Activated T-helper 1 cell treated with anti-CD3 and anti-CD28 coated beads, Interleukin-2, amount 50 U/mL, for 16 hours (primary cell): ENCODE data around the gene FSHR.

Experiments used
- DNase-seq, 2 donors: peaks; one replicate each; pipeline ENCODE4 v3.0.0-alpha.2; 2020; ENCODE audit warnings: low read depth in 1 of 2, low spot score in 1 of 2

The FSHR gene

GRCh38 chr2:49154140-49154539 is at the start of gene FSHR:
TSS of gene FSHR (minus strand) at chr2:49154515. CDS start at chr2:49154417, 98 bp downstream.
- no peak for DNase-seq

- no peak for DNase-seq
Observed at GRCh38 chr2:49199266-49199665, 45.0 kb upstream of the FSHR start.

DNA sequence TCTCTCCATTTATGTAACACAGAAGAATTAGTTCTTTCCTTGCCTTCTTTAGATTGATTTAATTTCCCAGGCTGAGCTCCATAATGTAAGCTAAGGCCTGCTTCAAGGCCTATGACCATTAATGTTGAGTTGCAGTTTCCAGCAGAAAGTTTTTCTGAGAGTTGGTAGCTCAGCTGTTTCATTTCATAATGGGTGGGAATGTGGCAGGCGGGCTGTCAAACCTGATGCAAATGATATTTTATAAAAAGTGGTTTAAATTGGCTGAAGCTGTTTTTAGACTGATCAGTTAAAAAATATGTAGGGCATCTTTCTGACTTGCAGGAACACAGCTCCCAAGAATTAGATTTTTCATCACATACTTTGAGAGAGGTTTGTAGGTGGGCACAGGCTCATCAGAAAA is 40.4 kb upstream of the FSHR start:
- DNase-seq = no peak

DNA sequence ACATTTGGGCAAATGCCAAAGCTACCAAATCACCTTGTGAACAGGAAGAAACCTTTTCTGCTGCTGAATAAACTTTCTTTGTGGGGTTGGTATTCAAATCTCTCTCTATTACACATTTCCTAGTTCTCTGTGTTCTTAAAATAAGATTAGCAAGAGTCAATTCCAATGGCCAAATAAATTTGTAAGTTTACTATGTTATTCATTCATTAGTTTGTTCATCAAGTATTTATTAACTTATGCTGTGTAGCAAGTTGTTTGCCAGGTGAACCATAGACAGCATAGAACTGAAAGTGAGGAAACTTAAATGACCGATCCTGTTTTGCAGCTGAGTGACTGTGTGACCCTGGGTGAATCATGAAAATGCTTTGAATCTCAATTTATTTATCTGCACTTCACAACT is 37.7 kb upstream of the FSHR start:
- no peak for DNase-seq

DNA sequence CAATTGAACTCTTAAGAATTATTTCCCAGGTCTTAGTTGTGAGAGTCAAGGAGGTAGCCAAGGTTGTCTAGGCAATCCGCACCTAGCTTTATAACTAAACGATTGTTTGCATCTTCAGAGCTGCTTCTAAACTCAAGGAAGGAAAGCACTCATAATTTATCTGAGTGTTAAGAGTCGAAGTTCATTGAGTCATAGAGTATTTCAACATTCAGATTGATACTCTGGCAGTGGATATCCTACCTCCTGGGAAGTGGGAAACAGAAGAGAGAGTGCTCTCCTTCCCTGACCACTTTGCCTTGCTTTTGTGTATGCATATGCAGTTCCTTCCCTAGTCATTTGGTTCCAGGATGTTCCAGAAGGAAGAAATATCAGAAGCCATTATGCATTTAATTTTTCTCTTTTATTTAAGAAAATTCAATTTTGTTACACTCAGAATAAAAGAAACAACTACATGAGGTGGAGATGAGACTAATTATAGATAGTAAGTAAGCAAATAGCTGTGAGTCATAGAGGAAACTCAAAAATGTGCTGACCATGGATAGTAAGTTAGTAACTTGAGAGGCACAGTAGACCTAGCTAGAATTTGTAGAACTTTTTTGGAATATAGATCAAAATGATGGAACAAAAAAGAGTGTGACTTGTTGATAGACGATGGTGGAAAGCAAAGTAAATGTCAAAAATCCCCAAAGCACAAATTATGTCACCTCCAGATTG is 35.4 kb upstream of the FSHR start:
- DNase-seq = no peak

DNA sequence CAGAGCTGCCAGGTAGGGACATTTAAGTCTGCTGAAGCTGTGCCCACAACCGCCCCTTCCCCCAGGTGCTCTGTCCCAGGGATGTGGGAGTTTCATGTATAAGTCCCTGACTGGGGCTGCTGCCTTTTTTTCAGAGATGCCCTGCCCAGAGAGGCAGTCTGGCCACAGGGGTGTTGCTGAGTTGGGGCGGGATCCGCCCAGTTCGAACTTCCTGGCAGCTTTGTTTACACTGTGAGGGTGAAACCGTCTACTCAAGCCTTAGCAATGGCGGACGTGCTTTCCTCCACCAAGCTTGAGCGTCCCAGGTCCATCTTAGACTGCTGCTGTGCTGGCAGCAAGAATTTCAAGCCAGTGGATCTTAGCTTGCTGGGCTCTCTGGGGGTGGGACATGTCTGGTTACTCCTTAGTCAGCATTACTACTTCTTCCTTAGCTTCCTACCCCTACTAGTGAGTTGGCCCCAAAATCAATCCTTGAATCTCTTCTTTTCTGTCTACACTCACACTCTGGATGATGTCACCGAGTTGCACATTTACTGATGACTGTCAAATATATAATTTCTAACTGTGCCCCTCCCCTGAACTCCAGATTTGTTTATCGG is 31.8 kb upstream of the FSHR start:
- DNase-seq = no peak

DNA sequence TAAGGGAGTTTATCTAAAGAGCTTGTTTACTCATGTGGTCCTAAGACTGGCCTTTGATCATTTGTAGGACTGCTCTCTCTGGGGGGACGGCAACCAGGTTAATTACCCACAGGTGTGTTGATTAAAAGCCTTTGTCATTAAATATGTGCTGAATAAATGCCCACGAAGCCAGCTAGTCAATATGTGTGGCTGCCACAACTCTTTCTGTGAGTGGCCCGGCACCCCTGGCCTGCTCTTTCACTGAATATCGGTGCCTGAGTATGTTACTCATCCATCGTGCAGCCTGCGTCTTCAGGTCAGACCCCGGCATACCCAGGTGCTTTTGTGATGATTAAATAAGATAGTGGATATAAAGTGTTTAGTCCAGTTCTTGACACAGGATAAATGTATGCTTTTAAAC is 24.3 kb upstream of the FSHR start:
- no peak for DNase-seq

DNA sequence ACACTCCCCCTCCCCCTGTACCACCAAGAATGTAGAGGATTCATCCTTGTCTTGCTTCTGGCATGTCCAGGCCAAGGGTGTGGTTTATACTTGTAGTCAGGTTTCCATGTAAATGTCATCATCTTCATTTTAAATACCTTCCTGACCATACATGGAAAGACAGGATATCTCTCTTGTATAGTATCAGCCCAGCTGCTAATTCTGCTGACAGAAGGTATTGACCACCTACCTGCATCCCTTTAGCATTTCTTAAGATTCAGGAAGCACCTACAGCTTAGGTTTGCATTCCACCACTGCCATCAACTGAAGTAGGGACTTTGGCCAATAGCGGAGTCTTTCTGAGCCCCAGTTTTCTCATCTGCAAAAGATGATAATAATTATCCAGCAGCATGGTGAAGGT is 22.9 kb upstream of the FSHR start:
- DNase-seq = no peak

- DNase-seq = no peak
Observed at GRCh38 chr2:49175831-49176230, 21.5 kb upstream of the FSHR start.

- no peak for DNase-seq
Observed at GRCh38 chr2:49174750-49175149, 20.4 kb upstream of the FSHR start.

DNA sequence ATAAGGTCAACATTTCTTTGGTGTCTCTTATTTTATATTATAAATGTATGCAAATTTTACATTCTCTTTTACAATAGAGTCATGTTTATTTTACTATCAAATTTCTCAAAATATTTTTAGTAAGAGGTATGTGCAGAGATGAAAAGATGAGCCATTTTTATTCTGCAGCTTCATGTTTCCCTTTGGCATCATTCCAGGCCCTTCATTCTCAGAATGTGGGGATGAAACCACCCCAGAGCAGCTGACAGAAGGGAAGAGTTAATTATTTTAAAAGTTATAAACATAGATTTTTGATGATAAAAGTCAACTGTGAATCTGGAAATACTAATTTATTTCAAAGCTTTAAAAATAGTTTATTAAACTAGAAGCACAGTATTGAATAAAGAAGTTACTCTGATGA is 12.8 kb upstream of the FSHR start:
- DNase-seq = no peak

- no peak for DNase-seq
Observed at GRCh38 chr2:49165662-49166061, 11.3 kb upstream of the FSHR start.

DNA sequence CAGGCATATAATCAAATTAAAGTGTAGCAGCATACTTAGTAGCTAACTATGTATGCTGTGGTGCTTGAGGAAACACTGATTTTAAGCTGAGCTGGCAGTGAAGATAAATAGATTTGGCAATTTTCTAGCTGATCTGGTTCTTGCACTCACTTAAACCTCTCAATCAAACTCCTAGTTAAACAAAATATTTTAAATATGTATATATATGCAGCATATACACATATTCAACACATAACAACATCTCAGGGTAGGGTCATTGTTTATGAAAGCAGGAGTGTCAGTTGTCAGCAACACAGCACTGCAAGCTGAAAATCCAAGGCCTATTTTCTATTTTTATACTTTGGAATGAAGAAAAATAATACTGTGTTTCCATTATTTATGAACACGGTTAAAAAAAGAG is 10.4 kb upstream of the FSHR start:
- no peak for DNase-seq

- no peak for DNase-seq
Observed at GRCh38 chr2:49162151-49162550, 7.8 kb upstream of the FSHR start.

GRCh38 chr2:49154891-49155290 is 576 bp upstream of the FSHR start:
- no peak for DNase-seq

- no peak for DNase-seq
Observed at GRCh38 chr2:49153252-49153651, 1.1 kb downstream of the FSHR start.

GRCh38 chr2:49152824-49153223 is 1.5 kb downstream of the FSHR start:
- DNase-seq = no peak

GRCh38 chr2:49146401-49146800 is 7.9 kb downstream of the FSHR start:
- no peak for DNase-seq

DNA sequence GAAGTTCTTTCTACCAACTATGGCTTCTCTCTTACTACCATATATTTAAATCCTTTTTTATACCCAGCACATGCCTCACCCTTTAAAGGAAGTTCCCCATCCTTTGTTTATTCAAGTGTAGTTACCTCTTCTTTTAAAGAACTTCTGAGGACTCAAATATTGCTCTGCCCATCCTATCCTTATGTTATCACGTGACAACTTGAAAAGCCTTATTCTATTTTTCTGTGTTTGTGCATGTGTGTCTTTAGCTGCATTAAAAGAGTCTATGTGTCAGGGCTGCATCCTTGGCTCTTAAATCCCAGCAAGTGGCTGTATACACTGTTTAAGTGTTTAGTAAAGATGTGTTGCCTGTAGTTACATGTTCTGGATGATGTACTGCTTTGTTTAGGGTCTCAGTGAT is 22.5 kb downstream of the FSHR start:
- no peak for DNase-seq

GRCh38 chr2:49129034-49129433 is 25.3 kb downstream of the FSHR start:
- no peak for DNase-seq

DNA sequence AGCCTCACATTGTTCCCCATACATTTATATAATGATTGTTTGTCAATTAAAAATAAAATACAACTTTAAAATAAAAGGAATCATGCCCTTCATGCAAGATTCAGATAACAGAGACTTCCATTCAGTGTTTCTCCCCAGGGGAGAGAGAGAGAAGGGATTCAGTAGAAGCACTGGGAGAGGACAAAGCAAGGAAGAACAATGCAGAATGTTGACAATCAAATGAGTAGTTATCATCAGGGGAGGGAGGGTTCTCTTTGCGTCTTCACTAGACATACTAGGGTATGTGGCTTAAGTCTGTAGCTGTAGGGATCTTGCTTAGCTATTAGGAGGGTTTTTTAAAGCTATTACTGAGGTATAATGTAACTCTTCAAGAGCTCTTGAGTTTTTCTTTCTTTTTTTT is 30.7 kb downstream of the FSHR start:
- DNase-seq = no peak

GRCh38 chr2:49122107-49122506 is 32.2 kb downstream of the FSHR start:
- DNase-seq = no peak

- no peak for DNase-seq
Observed at GRCh38 chr2:49113046-49113445, 41.3 kb downstream of the FSHR start.
